Neural cell (in vitro differentiated cells): ENCODE results near the gene ZNF641. TPM values are rescaled to one million over a fixed set of nuclear protein-coding genes. Genes with fewer than 3 reads are reported as not detected.

Experiments
- H2AFZ ChIP-seq: fragments of 200-600, 300-800 bp; sonication (generic), shearing (Covaris generic); 2 replicates; pipeline ENCODE4 v1.6.0; 2014; ENCODE audit warnings: low read depth, mild to moderate bottlenecking, antibody characterized with exemption, low read length, moderate library complexity
- H3F3A ChIP-seq: fragments of 200-600 bp; shearing (Covaris generic); 2 replicates; pipeline ENCODE4 v1.6.1; 2016; ENCODE audit warnings: mild to moderate bottlenecking, moderate library complexity, mixed read lengths, antibody characterized with exemption, low read length; ENCODE audit not compliant: insufficient read depth, poor library complexity, severe bottlenecking
- H3K27ac ChIP-seq: fragments of 200-600, 300-800 bp; sonication (generic), shearing (Covaris generic); 2 replicates; pipeline ENCODE4 v1.5.1; 2014; ENCODE audit warnings: mild to moderate bottlenecking, low read length, moderate library complexity
- H3K27me3 ChIP-seq: fragments of 300-800, 200-600 bp; sonication (generic), shearing (Covaris generic); 2 replicates; pipeline ENCODE4 v1.6.0; 2014; ENCODE audit warnings: mild to moderate bottlenecking, low read depth, low read length, moderate library complexity; ENCODE audit not compliant: insufficient read depth
- H3K36me3 ChIP-seq: fragments of 300-800, 200-600 bp; sonication (generic), shearing (Covaris generic); 2 replicates; pipeline ENCODE4 v1.5.1; 2014; ENCODE audit warnings: mild to moderate bottlenecking, antibody characterized with exemption, low read length, moderate library complexity; ENCODE audit not compliant: insufficient read depth
- H3K4me2 ChIP-seq: fragments of 300-800, 200-600 bp; sonication (generic), shearing (Covaris generic); 2 replicates; pipeline ENCODE4 v1.6.0; 2014; ENCODE audit warnings: mild to moderate bottlenecking, low read length
- H3K4me3 ChIP-seq: fragments of 300-800, 200-600 bp; sonication (generic), shearing (Covaris generic); 2 replicates; pipeline ENCODE4 v1.5.1; 2014; ENCODE audit warnings: mild to moderate bottlenecking, low read length, moderate library complexity
- H3K79me2 ChIP-seq: fragments of 200-600 bp; shearing (Covaris generic); replicated peaks from 2 replicates; pipeline ENCODE4 v1.6.0; 2014; ENCODE audit warnings: mild to moderate bottlenecking, low read length, moderate library complexity; ENCODE audit not compliant: insufficient read depth
- H3K9ac ChIP-seq: fragments of 300-800, 200-600 bp; sonication (generic), shearing (Covaris generic); 2 replicates; pipeline ENCODE4 v1.6.1; 2016; ENCODE audit warnings: mild to moderate bottlenecking, low read length, mixed read lengths
- H3K9me2 ChIP-seq: fragments of 200-600 bp; shearing (Covaris generic); 2 replicates; pipeline ENCODE4 v1.6.1; 2016; ENCODE audit warnings: mild to moderate bottlenecking, low read length, mixed read lengths; ENCODE audit not compliant: insufficient read depth
- H3K9me3 ChIP-seq: fragments of 200-600, 300-800 bp; sonication (generic), shearing (Covaris generic); 2 replicates; pipeline ENCODE4 v1.6.1; 2016; ENCODE audit warnings: mild to moderate bottlenecking, mixed run types, low read length, moderate library complexity, mixed read lengths
- H4K20me1 ChIP-seq: fragments of 200-600 bp; shearing (Covaris generic); 2 replicates; pipeline ENCODE4 v1.6.1; 2016; ENCODE audit warnings: mild to moderate bottlenecking, mixed run types; ENCODE audit not compliant: insufficient read depth
- EP300 ChIP-seq: fragments of 450-650 bp; conservative IDR thresholded peaks from 2 replicates; pipeline ENCODE4 v1.6.1; 2014; ENCODE audit warnings: antibody characterized with exemption, mild to moderate bottlenecking, moderate library complexity; ENCODE audit not compliant: poor library complexity, severe bottlenecking
- EZH2 ChIP-seq: fragments of 200-600, 300-800 bp; shearing (Covaris generic), sonication (generic); IDR thresholded peaks from 2 replicates; pipeline ENCODE4 v1.6.1; 2014; ENCODE audit warnings: antibody characterized with exemption, low read length, borderline replicate concordance, mild to moderate bottlenecking; ENCODE audit not compliant: insufficient read depth, poor library complexity, severe bottlenecking
- MXI1 ChIP-seq: fragments of 450-650 bp; conservative IDR thresholded peaks from 2 replicates; pipeline ENCODE4 v1.6.1; 2014; ENCODE audit warnings: antibody characterized with exemption, mild to moderate bottlenecking; ENCODE audit not compliant: poor library complexity, severe bottlenecking
- REST ChIP-seq: IDR thresholded peaks from 2 replicates; pipeline ENCODE4 v1.6.1; 2012; ENCODE audit warnings: borderline replicate concordance
- TAF1 ChIP-seq: IDR thresholded peaks from 2 replicates; pipeline ENCODE4 v1.6.1; 2012; ENCODE audit warnings: low read depth
- polyA plus RNA-seq: library from polyadenylated mRNA; depleted of rRNA; stranded (reverse); fragments of >200 nt; gene quantifications from 2 replicates; pipeline ENCODE4 v1.2.3, GENCODE V29; 2014

The ZNF641 gene
- polyA plus RNA-seq, 1 donor from 2014 or later: 41.6 TPM

- H3K9ac ChIP-seq: no peak overlapping the region
- H3K27ac ChIP-seq: no peak overlapping the region
- TF ChIP-seq EP300: no peak
- TF ChIP-seq REST: no peak
Observed at GRCh38 chr12:48339442-48340117, 11.1 kb downstream of the ZNF641 start.

GRCh38 chr12:48336564-48336963 is 14.2 kb downstream of the ZNF641 start:
- Histone ChIP-seq H3K79me2 (no peaks in the 10 kb centered on the region), H3K27me3 (no peaks in the 10 kb centered on the region), H3K4me2 (no peak overlapping the region), H3K9ac (no peak overlapping the region), H3F3A (no peaks in the 10 kb centered on the region), H3K36me3 (peaks cover 8% of the 10 kb centered on the region), H4K20me1 (no peaks in the 10 kb centered on the region), H3K9me2 (no peaks in the 10 kb centered on the region), H3K9me3 (no peaks in the 10 kb centered on the region), H2AFZ (no peak overlapping the region), H3K27ac (no peak overlapping the region), H3K4me3 (no peak overlapping the region)
- TF ChIP-seq MXI1: no peak

More at GRCh38 chr12:48339442-48340117, 11.1 kb downstream of the ZNF641 start:
- Histone ChIP-seq H4K20me1 (no peaks in the 10 kb centered on the region), H3K4me2 (no peak overlapping the region), H3K79me2 (no peaks in the 10 kb centered on the region), H3K9me2 (no peaks in the 10 kb centered on the region), H3K27me3 (no peaks in the 10 kb centered on the region), H2AFZ (no peak overlapping the region), H3F3A (no peaks in the 10 kb centered on the region), H3K36me3 (peaks cover 20% of the 10 kb centered on the region), H3K4me3 (no peak overlapping the region), H3K9me3 (no peaks in the 10 kb centered on the region)

- no peaks in the 10 kb centered on the region for H3K9me2 ChIP-seq
- no peaks in the 10 kb centered on the region for H3K27me3 ChIP-seq
- H2AFZ ChIP-seq: no peak overlapping the region
- H3F3A ChIP-seq: no peaks in the 10 kb centered on the region
- no peaks in the 10 kb centered on the region for H3K9me3 ChIP-seq
- no peaks in the 10 kb centered on the region for H4K20me1 ChIP-seq
- H3K79me2 ChIP-seq: no peaks in the 10 kb centered on the region
- no peak overlapping the region for H3K4me2 ChIP-seq
- H3K4me3 ChIP-seq: no peak overlapping the region
- no peak overlapping the region for H3K27ac ChIP-seq
- H3K36me3 ChIP-seq: peaks cover 8% of the 10 kb centered on the region
- H3K9ac ChIP-seq: no peak overlapping the region
- TF ChIP-seq TAF1 (no peak), MXI1 (no peak), EZH2 (no peak), REST (no peak), EP300 (no peak)
Observed at GRCh38 chr12:48336061-48336460, 14.7 kb downstream of the ZNF641 start.
